CD1c-positive myeloid dendritic cell (primary cell): ENCODE measurements around the gene CLDN10.

Experiments used
- DNase-seq: peaks from one replicate; pipeline ENCODE4 v3.0.0-alpha.2; 2016; ENCODE audit errors: extremely low spot score

Gene CLDN10

DNA sequence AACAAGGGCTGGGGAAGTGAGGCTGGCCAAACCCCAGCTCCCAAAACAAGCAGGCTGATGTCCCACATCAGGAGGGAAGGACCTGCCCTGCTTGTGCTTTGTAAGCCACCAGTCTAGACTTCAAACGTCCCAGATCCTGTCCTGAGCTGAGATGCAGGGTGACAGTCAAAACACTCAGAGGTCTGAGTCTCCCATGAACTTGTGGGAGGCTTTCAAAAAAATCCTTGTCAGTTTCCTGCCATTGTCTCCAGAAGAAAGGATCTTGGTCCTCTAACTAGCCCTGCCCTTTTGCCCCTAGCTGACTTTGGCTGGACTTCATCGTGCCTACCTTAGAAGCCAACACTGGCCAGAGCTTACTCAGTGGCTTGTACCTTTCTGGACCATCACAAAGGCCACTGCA is 48.7 kb downstream of the CLDN10 start:
- DNase-seq, result no peak

DNA sequence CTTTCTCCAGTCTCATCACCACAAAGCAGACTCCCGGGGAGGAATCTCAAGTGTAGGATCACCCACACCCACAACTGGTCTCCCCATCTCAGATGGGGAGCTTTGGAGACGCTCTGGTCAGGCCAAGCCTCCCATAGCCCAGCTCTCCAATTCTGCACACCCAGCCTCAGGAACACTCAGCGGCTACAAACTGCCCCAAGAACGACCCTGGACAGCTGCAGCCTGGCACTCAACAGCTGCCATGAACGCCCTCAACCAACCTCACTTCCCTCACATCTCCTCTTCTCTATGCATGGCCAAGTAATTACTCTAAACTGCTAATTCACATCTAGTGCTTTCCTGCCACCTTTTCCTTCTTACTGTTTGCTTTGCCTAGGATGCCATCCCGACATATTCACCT is 49.4 kb downstream of the CLDN10 start:
- DNase-seq, result no peak

DNA sequence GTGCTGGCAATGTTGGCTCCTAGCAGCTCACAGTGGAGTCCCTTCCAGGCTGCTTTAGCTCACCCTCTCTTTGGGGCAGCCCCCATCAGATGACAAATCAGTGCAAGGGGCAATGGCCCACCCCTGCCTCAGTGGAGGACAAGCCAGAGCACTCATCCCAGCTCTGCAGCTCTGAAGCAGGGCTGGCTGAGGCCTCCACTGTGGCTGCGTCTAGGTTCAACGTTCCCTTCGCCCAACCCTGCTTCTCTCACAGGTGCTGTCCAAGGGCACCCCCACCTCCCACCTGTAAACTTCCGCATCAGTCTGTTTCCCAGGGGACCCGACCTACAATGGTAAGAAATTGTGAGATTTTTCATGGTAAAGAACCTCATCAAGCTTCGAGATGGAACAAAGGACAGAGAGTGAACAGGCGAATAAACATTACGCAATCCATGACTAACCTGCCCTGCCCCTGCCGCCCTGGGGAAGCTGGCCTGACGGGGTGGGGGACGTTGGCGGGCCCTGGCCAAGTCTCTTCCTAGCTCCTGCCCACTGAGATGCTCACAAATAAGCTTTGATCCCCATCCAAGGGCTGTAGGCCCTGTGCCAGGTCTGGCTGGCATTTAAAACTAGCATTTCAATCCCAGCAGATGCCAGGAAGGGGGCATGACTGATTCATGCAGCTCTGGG is 51.5 kb downstream of the CLDN10 start:
- no peak for DNase-seq

DNA sequence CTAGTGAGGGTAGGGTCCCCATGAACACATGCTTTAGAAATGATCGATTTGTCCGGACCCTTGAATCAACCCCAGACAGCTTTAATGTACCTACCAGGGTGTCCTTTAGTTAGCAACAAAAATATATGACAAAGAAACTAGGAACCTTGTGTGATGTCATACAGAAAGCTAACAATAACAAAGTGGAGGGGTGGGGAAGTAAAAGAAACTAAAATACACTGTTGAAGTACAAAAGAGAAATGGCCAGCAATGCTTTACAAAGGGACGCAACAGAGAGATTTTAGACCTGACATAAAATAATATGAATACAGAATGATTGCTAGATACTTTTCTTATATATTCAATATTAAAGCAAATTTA is 52.0 kb downstream of the CLDN10 start:
- DNase-seq, result no peak

DNA sequence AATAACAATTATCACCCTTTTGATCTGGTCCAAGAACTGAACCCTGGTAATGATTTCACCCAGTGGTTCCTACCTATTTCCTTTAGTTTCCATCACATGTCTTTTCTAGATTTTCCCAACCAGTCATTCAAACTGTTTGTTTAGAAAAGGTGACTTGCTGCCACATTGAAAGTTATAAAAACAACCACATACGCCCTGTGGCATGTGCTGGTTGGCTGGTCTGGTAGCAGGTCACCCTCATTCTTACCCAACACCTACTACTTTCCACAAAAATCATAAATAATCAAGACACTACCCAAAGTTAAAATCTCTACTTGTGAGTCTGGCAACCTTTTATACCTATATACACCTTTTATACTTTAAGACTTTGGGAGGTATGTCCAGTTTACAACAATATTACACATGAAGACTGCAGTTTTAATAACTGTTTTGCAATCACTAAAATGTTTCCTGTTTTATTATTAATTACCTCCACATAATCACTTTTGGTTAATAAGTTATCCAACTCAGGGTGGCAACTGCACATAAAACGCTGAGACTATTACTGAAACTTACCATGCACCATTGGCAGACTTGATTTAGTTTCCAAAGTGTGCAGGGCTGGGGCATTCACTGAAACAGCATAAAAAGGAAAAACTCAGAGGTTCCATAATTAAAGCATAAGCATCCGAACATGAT is 53.1 kb downstream of the CLDN10 start:
- DNase-seq, result no peak

DNA sequence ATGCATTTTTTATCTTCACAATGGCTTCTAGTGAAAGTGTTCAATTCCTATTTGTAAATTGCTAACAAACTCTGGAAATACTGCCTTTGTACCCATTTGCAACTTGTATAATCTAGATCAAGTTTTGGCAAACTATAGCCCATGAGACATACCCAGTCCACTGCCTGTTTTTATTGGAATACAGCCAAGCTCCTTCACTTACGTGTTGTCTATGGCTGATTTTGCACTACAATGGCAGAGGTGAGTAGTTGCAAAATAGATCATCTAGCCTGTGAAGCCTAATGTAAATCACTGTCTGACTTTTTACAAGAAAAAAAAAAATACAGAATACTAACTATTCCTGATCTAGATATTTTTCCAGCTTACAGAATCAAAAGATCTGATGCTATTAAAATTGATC is 54.8 kb downstream of the CLDN10 start:
- DNase-seq, result no peak

DNA sequence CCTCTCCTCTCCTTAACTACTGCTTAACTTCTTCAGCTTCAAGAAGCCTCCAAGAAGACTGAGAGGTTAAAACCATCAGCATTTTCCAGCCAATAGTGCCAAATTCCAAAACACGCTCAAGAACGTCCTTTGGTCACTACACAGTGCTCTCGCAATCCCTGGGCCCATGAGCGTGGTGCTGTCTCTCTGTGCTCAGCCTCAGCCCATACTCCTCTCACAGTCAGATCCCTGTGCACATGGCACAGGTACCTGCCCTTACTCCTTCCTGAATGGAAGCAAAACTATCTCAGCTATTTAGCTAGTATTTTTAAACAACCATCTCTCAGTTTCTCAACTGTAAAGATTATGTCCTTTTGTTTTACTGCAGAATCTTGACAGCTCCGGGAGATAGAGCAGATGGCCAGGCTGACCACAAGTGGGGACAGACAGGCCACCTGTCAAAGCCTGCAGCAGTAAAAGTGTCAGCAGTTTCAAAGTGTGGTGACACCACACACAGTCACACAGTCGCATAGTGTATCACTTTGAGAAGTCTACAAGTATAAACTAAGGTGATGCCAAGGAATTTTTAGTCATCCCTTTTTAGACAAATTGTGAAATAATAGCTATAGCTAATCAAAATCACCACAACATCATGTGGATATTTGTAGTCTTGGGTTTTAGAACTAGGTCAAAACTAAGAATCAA is 56.3 kb downstream of the CLDN10 start:
- no peak for DNase-seq

DNA sequence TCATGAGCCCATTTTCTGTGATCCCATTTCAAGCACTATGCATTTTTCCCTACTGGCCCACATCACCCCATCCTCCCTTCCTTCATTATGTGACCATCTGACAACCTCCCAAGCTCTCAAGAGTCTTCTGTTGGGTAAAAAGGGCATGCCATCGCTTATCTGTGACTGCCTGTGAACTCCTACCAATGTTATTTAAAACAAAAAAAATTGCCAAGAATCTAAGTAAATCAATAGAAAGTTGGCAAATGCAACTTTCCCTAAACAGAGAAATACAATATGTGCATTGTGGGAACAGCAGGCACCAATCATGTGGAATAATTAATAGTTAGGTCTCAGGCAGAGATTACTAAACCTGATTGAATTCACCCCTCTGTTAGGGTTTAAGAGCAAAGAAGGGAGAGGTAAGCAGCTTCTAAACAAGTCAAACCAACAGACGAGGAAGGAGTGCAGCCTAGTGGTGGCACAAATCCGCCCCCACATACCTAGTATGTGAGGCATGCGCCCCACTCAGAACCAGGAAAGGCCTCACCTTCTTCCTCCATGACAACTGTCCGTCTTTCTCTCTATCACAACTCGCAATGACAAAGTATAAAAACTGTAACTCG is 62.2 kb downstream of the CLDN10 start:
- no peak for DNase-seq

DNA sequence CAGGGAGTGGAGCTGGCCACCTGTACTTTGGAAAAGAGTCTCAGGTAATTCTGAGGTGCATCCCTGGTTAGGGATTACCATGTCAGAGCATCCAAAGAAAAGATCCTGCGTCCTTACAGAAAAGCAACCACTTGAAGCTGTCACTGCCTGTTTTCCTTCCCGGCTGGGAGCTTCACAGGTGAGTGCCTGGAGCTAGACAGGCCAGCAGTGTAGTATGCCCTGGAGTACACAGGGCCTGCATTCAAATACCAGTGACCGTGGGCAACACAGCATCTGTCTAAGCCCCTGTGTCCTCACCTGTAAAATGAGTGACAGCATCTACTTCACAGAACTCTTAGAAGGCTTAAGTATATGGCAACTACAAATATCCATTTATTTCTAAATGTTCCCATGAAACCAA is 63.0 kb downstream of the CLDN10 start:
- no peak for DNase-seq

DNA sequence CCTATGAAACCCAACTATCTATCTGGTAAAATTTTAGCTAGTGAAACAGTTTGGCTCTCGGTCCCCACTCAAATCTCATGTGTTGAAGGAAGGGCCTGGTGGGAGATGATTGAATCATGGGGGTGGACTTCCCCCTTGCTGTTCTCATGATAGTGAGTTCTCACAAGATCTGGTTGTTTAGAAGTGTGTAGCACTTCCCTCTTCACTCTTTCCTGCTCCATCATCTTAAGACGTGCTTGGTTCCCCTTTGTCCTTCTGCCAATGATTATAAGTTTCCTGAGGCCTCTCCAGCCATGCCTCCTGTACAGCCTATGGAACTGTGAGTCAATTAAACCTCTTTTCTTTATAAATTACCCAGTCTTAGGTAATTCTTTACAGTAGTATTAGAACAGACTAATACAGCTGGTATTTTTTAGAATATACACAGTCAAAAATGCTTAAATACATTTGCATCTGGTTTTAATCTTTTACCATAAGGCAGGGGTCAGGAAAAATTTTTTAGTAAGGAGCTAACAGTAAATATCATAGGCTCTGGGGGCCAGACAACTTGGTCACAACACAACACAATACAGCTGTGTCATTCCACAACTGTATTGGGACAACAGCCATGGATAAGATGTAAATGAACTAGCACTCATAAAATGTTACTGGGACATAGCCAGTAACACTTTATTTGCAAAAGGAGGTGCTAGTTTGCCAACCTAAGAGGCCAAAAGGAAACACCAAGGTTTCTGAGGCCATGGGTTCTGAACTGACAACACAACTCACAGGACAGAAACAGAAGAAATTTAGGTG is 67.7 kb downstream of the CLDN10 start:
- peak; percentile 15 for DNase-seq

DNA sequence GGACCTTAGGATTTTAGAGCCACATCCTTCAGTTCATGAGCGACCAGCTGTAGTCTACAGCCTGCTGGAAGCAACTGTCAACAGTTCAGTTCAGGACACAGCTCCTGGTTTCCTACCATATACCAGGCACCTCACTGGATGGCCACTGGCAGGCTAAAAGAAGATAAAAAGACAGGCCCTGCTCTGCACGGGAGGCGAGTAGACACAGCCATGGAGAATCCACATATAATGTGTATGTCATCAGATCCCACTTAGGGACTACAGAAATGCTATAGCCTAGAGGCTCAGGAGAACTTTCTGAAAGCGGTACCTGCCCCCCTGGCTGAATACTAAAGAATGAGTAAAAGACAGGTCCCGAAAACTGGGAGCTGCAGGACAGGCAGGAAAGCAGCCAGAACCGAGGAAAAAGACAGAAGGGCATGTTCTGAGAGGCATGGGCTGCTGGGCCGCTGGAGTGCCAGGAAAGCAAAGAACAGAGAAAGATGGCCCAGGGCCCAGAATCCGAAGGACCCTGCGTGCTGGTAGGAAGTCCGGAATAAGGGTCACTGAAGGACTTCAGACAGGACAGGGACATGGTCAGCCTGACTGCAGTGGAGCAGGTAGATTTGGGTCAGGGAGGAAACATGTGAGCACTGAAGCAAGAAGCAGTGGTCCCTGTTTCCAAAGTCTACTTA is 68.4 kb downstream of the CLDN10 start:
- DNase-seq, result no peak

DNA sequence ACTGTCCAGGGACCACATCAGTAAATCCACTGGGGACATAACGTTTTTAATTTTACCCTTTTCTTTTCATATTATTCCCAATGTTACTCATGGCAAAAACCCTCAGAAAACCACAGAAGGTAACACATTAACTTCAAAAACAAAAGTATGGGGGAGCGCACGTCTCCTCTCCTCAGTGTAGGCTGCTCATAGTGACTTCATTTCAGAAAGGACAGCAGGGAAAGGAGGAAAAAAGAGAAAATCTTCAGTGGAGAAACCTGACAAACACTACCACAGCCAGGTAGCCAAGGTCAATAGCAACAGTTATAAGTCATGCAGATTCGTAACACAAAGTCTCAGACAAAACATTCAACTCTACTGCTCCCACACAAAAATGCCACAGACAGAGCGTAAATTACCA is 70.6 kb downstream of the CLDN10 start:
- DNase-seq, result no peak

DNA sequence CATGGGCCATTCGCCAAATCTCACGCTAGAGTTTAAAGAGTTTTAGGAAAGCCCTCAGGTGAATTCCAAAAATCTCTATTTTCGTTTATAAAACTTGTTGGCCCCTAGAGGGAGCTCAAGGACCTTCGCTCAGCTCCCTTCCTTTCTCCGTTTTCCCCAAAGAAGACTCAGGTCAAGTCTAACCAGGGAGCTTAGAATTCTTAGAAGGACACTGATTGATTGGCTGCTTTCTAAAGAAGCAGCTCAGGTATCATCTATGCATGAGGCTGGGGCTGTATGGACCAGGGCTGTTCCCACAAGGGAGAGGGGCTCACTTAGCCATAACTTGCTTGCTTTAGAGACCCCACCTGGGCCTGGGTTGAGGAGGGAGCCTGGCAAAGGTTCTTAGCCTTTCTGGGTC is 71.5 kb downstream of the CLDN10 start:
- peak; percentile 59 for DNase-seq

DNA sequence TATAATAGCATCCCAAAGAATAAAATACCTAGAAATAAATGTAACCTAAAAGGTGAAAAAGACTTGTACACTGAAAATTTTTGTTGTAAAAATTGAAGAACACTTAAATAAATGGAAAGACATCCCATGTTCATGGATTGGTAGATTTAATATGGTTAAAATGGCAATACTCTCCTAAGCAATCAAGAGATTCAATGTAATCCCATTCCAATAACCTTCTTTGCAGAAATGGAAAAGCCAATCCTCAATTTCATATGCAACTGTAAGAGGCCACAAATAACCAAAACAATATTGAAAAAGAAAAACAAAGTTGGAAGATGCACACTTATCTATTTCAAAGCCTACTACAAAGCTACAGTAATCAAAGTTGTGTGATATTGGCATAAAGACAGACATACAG is 74.2 kb downstream of the CLDN10 start:
- DNase-seq, result no peak

DNA sequence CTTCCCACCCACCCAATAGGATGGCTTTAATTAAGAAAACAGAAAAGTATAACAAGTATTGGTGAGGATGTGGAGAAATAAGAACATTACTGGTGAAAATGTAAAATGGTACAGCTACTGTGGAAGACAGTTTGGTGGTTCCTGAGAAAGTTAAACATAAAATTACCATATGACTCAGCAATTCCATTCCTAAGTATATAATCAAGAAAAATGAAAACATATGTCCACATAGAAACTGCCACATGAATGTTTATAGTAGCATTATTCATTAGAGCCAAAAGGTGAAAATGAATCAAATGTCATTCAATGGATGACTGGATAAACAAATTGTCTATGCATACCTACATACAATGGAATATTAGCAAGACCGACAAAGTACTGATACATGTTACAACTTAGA is 75.1 kb downstream of the CLDN10 start:
- no peak for DNase-seq

DNA sequence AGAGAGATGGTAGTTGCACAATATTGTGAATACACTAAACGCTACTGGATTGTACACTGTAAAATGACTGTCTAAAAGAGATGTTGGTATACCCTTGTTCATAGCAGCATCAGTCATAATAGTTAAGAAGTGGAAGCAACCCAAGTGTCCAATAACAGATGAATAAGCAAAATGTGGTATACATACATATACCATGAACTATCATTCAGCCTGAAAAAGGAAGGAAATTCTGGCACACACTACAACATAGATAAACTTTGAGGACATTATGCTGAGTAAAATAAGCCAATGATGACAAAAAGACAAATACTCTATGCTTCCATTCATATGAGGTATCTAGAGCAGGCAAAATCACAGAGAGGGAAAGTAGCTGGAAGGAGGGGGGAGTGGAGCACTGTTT is 76.0 kb downstream of the CLDN10 start:
- DNase-seq, result no peak

DNA sequence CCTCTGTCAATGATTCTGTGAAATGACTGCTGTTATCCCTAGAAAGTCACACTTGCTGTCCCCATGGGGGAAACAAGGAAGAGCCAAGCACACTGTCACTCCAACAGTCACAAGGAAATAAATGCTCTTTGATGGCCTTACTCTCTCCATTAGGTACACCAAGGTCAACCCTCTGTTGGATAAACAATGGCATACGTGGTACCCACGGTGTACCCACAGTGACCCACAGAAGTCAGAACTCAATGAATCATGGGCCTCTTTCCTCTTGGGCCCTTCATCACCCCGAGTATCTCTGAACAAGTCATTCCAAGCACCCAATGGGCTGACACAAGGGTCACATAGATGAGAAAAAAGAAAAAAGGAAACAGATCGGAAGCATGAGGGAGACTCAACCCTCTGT is 76.6 kb downstream of the CLDN10 start:
- DNase-seq, result no peak
